IPS-15b (cell line): ENCODE measurements around the gene TNFAIP1.

Experiments
- H3K27me3 ChIP-seq: one replicate; pipeline ENCODE4 v1.6.1; 2013; ENCODE audit warnings: low read length; ENCODE audit not compliant: control insufficient read depth, insufficient read depth
- H3K36me3 ChIP-seq: one replicate; pipeline ENCODE4 v1.6.1; 2013; ENCODE audit warnings: low read length; ENCODE audit not compliant: control insufficient read depth, insufficient read depth
- H3K4me1 ChIP-seq: one replicate; pipeline ENCODE4 v1.6.1; 2013; ENCODE audit warnings: mild to moderate bottlenecking, low read length; ENCODE audit not compliant: control insufficient read depth, insufficient read depth
- H3K4me3 ChIP-seq: one replicate; pipeline ENCODE4 v1.5.1; 2013; ENCODE audit warnings: low read depth, low read length
- H3K9ac ChIP-seq: one replicate; pipeline ENCODE4 v1.6.1; 2013; ENCODE audit warnings: low read depth, mild to moderate bottlenecking, low read length
- H3K9me3 ChIP-seq: one replicate; pipeline ENCODE4 v1.6.1; 2013; ENCODE audit warnings: mild to moderate bottlenecking, low read length; ENCODE audit not compliant: control insufficient read depth, insufficient read depth

The TNFAIP1 gene

DNA sequence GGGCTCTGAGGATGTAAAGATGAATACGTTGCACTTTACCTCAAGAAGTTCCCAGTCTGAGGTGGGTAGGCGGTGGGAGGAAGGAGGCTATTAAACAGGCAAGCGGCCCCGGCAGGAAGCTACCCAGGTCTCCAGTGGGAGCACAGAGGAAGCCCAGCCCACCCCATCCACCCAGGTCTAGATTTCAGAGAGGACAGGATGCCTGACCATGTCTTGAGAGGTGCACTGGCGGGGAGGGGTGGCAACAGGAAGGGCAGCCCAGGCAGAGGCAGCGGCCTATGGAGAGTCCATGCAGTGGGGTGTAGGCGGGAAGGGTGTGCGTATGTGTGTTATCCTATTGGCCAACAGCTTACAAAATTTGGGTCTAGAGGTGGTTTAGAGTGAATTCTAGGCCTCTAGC, 49.8 kb downstream of the TNFAIP1 start:
- Histone ChIP-seq H3K4me3 (peak overlapping the region; percentile 60), H3K4me1 (no peaks in the 10 kb centered on the region), H3K9me3 (no peaks in the 10 kb centered on the region), H3K27me3 (peaks cover 72% of the 10 kb centered on the region), H3K36me3 (no peaks in the 10 kb centered on the region), H3K9ac (no peak overlapping the region)

DNA sequence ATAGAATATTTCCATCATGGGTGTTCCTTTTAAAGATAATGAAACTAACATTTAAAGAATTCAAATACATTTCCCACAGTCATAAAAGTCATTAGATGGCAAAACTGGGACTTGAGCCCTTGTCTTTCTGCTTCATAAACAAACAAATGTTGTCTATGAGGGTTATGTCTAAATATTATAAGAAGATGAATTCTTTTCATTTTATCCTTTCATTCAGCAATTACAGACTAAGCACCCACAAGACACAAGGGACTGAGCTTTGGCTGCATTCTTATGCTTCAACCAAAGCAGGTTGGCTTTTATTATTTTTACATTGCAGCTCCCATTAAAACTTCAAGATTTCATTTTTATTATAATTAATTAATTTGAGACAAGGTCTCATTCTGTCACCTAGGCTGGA, 50.8 kb downstream of the TNFAIP1 start:
- Histone ChIP-seq H3K27me3 (peaks cover 67% of the 10 kb centered on the region), H3K4me3 (no peak overlapping the region), H3K36me3 (no peaks in the 10 kb centered on the region), H3K4me1 (no peaks in the 10 kb centered on the region), H3K9ac (no peak overlapping the region), H3K9me3 (no peaks in the 10 kb centered on the region)

DNA sequence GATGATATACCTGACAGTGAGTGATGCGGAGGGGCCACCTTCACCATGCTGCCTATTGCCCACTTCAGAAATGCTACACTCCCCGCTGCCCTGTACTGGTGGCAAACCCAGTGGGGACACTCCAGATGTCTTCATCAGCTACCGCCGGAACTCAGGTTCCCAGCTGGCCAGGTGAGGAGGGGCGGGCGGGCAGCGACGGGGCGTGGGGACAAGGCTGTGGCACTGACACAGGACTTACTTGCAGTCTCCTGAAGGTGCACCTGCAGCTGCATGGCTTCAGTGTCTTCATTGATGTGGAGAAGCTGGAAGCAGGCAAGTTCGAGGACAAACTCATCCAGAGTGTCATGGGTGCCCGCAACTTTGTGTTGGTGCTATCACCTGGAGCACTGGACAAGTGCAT, 52.5 kb downstream of the TNFAIP1 start:
- H3K36me3 ChIP-seq = no peaks in the 10 kb centered on the region
- no peaks in the 10 kb centered on the region for H3K9me3 ChIP-seq
- H3K9ac ChIP-seq = no peak overlapping the region

DNA sequence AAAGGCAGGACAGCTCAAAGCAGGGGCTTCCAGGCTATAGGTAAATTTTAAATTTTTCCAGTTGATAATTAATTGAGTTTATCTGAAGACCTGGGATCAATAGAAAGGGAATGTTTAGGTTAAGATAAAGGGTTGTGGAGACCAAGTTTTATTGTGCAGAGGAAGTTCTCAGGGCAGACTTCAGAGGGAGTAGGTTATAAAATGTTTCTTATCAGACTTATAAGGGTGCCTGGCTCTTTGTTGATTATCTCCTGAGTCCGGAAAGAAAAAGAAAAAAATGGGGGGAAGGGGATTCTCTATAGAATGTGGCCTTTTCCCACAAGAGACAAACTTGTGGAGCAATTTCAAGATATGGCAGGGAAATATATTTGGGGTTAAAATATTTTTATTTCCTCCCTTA, 54.6 kb downstream of the TNFAIP1 start:
- Histone ChIP-seq H3K9me3 (no peaks in the 10 kb centered on the region), H3K4me3 (no peak overlapping the region), H3K27me3 (peaks cover 30% of the 10 kb centered on the region), H3K4me1 (no peaks in the 10 kb centered on the region), H3K36me3 (no peaks in the 10 kb centered on the region), H3K9ac (no peak overlapping the region)

More for the DNA sequence above, 52.5 kb downstream of the TNFAIP1 start:
- H3K4me3 ChIP-seq = no peak overlapping the region
- no peaks in the 10 kb centered on the region for H3K4me1 ChIP-seq
- peaks cover 50% of the 10 kb centered on the region for H3K27me3 ChIP-seq

DNA sequence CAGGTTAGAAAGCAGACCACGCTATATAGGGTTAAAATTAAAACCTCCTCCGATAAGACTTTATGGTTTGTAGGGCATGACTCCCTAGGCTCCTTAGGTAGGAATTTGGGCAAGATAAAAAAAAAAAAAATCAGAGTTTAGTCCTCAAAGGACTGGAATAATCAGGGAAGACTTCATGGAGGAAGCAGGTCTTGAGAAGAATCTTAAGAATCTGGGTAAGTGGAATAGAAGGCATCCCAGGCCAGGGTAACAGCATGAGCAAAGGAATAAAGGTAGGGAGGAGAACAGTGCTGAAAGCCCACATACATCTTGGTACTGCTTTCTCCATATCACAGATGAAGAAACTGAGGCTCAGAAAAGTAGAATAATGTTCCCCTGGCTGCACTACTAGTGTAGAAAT, 55.0 kb downstream of the TNFAIP1 start:
- no peak overlapping the region for H3K9ac ChIP-seq
- H3K27me3 ChIP-seq = peaks cover 25% of the 10 kb centered on the region
- H3K9me3 ChIP-seq = no peaks in the 10 kb centered on the region
- no peak overlapping the region for H3K4me3 ChIP-seq
- no peaks in the 10 kb centered on the region for H3K4me1 ChIP-seq
- H3K36me3 ChIP-seq = no peaks in the 10 kb centered on the region

DNA sequence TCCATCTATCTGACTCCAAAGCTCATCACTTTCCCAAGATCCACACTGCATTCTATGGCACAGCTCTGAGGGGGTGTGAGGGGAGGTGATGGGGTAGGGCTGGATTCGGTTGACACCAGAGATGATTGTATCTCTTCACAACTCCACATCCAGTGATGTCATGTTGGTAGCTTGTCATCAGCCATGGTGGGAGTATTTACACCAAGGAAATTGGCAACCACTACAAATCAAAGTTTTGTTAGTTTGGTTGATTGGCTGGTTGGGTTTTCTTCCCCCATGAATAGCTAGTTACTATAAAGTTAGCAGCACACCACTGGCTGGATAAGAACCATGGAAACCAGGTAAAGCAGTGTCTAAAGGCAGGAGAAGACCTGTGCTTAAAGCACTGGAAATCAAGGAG, 55.4 kb downstream of the TNFAIP1 start:
- H3K9ac ChIP-seq = no peak overlapping the region
- no peak overlapping the region for H3K4me3 ChIP-seq
- H3K27me3 ChIP-seq = peaks cover 21% of the 10 kb centered on the region
- H3K36me3 ChIP-seq = no peaks in the 10 kb centered on the region
- H3K4me1 ChIP-seq = no peaks in the 10 kb centered on the region
- no peaks in the 10 kb centered on the region for H3K9me3 ChIP-seq

DNA sequence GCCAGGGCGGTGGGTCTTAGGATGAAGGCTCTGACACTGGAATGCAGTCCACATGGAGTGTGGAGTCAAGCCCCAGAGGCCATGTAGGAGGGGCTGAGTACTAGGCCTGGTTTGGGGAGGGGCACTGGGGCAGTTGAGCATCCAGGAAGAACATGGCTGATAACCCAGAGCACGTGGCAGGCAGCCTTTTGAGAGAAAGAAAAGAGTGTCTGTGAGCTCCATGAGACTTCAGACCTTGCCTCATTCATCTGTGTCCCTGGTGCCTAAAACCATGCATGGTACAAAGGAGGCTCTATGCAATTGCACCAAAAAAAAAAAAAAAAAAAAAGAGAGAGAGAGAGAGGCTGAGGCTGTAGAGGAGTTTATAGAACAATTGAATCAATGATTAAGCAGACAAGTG, 55.8 kb downstream of the TNFAIP1 start:
- H3K9ac ChIP-seq = no peak overlapping the region
- H3K36me3 ChIP-seq = no peaks in the 10 kb centered on the region
- no peaks in the 10 kb centered on the region for H3K9me3 ChIP-seq
- H3K4me1 ChIP-seq = no peaks in the 10 kb centered on the region
- peaks cover 17% of the 10 kb centered on the region for H3K27me3 ChIP-seq
- no peak overlapping the region for H3K4me3 ChIP-seq

DNA sequence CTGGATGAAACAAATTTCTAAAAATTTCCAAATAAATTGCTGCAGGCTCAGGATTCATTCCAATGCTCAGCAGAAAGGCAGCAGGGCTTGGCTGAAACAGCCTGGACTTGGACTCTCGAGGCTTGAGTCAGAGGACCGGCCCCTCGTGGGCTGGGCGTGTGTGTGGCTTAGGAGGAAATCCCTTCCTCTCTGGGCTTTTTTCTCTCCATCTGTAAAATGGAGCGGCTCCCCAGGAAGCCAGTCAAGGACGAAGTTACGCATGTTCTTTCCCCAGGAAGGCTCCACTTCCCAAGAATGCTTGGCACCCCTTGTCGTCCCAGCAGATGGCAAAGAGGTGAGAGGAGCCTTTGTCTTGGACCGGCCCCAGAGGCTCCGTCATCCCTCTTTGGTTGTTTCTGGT, 56.9 kb downstream of the TNFAIP1 start:
- no peaks in the 10 kb centered on the region for H3K9me3 ChIP-seq
- H3K4me3 ChIP-seq = no peak overlapping the region
- no peak overlapping the region for H3K9ac ChIP-seq
- no peaks in the 10 kb centered on the region for H3K36me3 ChIP-seq
- peaks cover 11% of the 10 kb centered on the region for H3K27me3 ChIP-seq
- no peaks in the 10 kb centered on the region for H3K4me1 ChIP-seq

DNA sequence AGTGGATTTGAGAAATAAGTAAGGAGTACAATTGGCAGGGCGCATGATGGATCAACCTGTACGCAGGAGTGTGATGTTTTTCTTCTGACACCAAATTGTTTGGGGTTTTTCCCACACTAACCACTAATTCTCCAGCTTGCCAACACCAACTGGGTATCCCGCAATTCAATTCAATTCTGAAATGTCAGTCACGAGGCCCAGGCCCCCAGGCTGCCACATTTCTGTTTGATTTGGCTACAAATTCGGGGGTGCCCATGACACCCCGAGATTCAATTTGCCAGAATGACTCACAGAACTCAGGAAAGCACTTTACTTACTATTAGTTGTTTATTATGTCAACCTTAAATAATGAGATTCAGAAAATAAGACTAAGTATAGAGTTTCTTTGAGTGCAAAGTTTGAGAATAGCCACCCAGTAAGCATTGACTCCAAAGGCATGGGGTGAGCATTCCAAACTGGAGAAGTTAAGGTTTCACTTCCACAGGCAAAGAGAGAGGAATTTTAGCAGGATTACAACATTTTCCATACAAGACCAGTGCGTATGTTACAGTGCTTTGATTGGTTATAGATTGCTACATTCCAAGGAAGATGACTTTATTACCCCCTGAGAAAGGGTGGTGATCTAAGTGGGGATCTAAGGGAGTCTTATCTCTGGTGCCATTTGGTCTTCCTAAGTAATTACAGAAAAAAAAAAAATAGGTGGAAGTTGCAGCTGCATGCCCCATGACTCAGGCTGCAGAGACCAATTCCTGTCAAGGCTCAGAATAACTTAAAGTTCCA, 59.0 kb downstream of the TNFAIP1 start:
- H3K9ac ChIP-seq = no peak overlapping the region
- H3K4me1 ChIP-seq = no peaks in the 10 kb centered on the region
- no peaks in the 10 kb centered on the region for H3K36me3 ChIP-seq
- H3K4me3 ChIP-seq = no peak overlapping the region
- H3K9me3 ChIP-seq = no peaks in the 10 kb centered on the region
- peaks cover 10% of the 10 kb centered on the region for H3K27me3 ChIP-seq

DNA sequence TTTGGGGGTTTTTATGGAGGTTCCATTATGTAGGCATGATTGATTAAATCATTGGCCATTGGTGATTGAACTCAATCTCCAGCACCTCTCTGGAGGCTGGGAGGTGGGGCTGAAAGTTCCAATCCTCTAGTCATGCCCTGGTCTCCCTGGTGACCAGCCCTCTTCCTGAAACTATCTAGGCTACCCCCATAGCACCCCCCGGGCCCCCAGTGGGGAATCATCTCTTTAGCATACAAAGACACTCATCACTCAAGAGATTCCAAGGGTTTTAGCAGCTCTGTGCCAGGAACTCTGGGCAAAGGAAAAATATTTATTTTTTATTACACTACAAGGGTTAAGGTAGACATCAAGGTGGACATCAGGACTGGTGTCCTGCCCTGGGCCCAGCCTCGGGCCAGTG, 59.9 kb downstream of the TNFAIP1 start:
- peaks cover 14% of the 10 kb centered on the region for H3K27me3 ChIP-seq
- H3K9ac ChIP-seq = no peak overlapping the region
- H3K9me3 ChIP-seq = no peaks in the 10 kb centered on the region
- H3K4me3 ChIP-seq = no peak overlapping the region
- H3K4me1 ChIP-seq = no peaks in the 10 kb centered on the region
- no peaks in the 10 kb centered on the region for H3K36me3 ChIP-seq

DNA sequence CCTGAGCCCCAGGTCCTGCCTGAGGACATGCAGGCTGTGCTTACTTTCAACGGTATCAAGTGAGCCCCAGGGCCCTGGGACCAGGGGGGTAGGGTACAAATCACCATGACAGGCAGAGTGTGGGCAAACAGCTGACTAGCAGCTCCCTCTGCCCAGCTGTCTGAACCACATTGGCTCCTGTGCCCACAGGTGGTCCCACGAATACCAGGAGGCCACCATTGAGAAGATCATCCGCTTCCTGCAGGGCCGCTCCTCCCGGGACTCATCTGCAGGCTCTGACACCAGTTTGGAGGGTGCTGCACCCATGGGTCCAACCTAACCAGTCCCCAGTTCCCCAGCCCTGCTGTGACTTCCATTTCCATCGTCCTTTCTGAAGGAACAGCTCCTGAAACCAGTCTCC, 60.4 kb downstream of the TNFAIP1 start:
- Histone ChIP-seq H3K36me3 (no peaks in the 10 kb centered on the region), H3K9me3 (no peaks in the 10 kb centered on the region), H3K4me1 (no peaks in the 10 kb centered on the region), H3K27me3 (peaks cover 17% of the 10 kb centered on the region), H3K9ac (no peak overlapping the region), H3K4me3 (no peak overlapping the region)
